Neutrophil (primary cell): ENCODE data around the gene TRPT1.

Experiments used
- H3K27ac ChIP-seq: fragments of 200-600 bp; sonication (generic); 2 replicates; pipeline ENCODE4 v1.5.1; 2016; ENCODE audit warnings: mild to moderate bottlenecking, moderate library complexity
- H3K27me3 ChIP-seq: fragments of 200-600 bp; sonication (generic); 2 replicates; pipeline ENCODE4 v1.6.0; 2016; ENCODE audit warnings: mild to moderate bottlenecking
- H3K36me3 ChIP-seq: fragments of 200-600 bp; sonication (generic); 2 replicates; pipeline ENCODE4 v1.5.1; 2017
- H3K4me1 ChIP-seq, 2 experiments: fragments of 200-600 bp in 1 of 2; sonication (generic) in 1 of 2; 1 replicate in 1 of 2; 2 replicates in 1 of 2; pipeline versions ENCODE4 v1.5.1 to v1.6.1; 2013 to 2016; ENCODE audit warnings: low read depth in 1 of 2, low read length in 1 of 2, mild to moderate bottlenecking in 1 of 2, moderate library complexity in 1 of 2; ENCODE audit not compliant: control insufficient read depth in 1 of 2, insufficient read depth in 1 of 2
- H3K4me3 ChIP-seq, 2 experiments: fragments of 200-600 bp in 1 of 2; sonication (generic) in 1 of 2; 1 replicate in 1 of 2; 2 replicates in 1 of 2; pipeline ENCODE4 v1.5.1; 2013 to 2016; ENCODE audit warnings: low read depth in 1 of 2, low read length in 1 of 2, mild to moderate bottlenecking in 1 of 2, moderate library complexity in 1 of 2
- H3K9me3 ChIP-seq: fragments of 200-600 bp; sonication (generic); 2 replicates; pipeline ENCODE4 v1.5.1; 2016
- TF ChIP-seq, protein P1 (sequence below): fragments of 200-600 bp; sonication (generic); IDR thresholded peaks from 2 replicates; pipeline ENCODE4 v1.5.1; 2016; ENCODE audit warnings: antibody characterized with exemption

TRPT1 gene

DNA sequence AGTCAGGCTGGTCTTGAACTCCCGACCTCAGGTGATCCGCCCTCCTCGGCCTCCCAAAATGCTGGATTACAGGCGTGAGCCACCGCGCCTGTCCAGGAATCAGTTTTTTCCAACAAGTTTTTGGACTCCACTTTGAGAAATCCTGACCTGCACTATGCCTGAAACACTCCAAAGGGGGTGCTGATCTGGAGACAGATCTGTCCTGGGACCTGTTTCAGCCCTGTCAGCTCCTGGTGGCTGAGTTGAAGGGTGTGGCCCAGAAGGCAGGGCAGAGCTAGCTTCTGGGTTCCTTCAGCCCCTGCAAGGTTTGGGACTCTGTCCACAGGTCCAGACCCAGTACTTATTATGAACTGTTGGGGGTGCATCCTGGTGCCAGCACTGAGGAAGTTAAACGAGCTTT is 5.6 kb upstream of the TRPT1 start:
- H3K27ac ChIP-seq: peak overlapping the region; percentile 97
- no peaks in the 10 kb centered on the region for H3K36me3 ChIP-seq
- peaks cover 24% of the 10 kb centered on the region for H3K27me3 ChIP-seq
- H3K9me3 ChIP-seq: no peaks in the 10 kb centered on the region
- peaks cover 57 to 62% of the 10 kb centered on the region in 2 experiments for H3K4me1 ChIP-seq
- H3K4me3 ChIP-seq: peak overlapping the region; percentile 77 to 96
- TF ChIP-seq, protein P1, sequence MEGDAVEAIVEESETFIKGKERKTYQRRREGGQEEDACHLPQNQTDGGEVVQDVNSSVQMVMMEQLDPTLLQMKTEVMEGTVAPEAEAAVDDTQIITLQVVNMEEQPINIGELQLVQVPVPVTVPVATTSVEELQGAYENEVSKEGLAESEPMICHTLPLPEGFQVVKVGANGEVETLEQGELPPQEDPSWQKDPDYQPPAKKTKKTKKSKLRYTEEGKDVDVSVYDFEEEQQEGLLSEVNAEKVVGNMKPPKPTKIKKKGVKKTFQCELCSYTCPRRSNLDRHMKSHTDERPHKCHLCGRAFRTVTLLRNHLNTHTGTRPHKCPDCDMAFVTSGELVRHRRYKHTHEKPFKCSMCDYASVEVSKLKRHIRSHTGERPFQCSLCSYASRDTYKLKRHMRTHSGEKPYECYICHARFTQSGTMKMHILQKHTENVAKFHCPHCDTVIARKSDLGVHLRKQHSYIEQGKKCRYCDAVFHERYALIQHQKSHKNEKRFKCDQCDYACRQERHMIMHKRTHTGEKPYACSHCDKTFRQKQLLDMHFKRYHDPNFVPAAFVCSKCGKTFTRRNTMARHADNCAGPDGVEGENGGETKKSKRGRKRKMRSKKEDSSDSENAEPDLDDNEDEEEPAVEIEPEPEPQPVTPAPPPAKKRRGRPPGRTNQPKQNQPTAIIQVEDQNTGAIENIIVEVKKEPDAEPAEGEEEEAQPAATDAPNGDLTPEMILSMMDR: no peak

DNA sequence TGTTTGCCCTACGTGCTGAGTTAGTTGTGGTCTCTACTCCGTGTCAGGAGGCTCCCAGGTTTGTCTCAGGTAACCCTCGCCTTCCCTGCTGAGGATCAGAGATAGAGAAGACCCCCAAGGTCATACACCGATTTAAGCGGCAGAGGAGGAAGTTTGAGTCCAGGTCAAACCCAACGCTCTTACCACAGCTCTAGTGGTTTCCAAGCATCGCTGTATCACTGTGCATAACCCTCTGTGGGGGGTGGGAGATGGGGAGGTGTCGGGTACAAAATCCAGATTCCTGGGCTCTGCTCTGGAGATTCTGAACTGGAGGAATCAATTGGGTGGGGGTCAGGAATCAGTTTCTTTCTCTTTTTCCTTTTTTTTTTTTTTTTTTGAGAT is 5.0 kb upstream of the TRPT1 start:
- Histone ChIP-seq H3K27me3 (peaks cover 24% of the 10 kb centered on the region), H3K9me3 (no peaks in the 10 kb centered on the region), H3K27ac (peak overlapping the region; percentile 97), H3K36me3 (no peaks in the 10 kb centered on the region), H3K4me3 (peak overlapping the region; percentile 77 to 96), H3K4me1 (peaks cover 59 to 64% of the 10 kb centered on the region in 2 experiments)
- TF ChIP-seq, protein P1: no peak

DNA sequence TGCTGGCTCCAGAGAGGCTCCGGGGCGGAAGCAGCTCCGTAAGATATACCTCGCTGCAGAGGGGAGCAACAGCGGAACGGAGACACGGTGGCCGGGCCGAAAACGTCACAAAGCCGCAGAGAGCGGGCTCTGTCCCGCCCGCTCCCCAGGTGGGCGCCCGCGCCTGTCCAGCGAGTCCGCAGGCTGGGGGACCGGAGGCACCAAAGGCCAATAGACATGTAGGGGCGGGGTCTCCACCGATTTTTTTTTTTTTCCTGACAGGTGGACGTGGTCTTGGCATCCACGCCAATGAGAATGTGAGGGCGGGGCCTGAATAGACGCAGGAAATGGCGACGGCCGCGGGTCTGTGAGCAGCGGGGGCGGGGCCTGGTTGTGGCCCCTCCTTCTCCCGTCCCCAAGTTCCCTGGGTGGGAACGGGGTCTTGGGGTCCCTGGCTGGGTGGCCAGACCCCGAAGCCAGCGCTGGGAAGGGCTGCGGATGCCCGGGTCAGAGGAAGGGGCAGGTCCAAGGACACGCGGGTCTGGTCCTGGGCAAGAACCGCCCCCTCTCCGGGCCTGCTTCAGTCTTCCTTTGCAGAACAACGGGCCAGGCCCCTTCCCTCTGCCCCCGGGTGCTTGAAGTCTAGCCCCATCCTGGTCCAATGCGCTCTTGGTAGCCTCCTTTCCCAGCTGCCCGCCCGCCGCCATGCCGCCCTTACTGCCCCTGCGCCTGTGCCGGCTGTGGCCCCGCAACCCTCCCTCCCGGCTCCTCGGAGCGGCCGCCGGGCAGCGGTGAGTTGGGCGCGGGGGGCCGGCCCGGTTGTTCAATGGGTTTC is 4.4 kb upstream of the TRPT1 start, which contains the start of gene DNAJC4:
TSS of gene DNAJC4 (plus strand) at position 378 of the 814 bp plus-strand sequence. CDS start at position 685, 307 bp downstream.
- Histone ChIP-seq H3K9me3 (no peaks in the 10 kb centered on the region), H3K27me3 (peaks cover 20% of the 10 kb centered on the region), H3K27ac (peak within 1 kb of the TSS; percentile 97), H3K4me1 (peaks cover 60 to 68% of the 10 kb centered on the region in 2 experiments), H3K36me3 (no peaks in the 10 kb centered on the region), H3K4me3 (peak within 1 kb of the TSS; percentile 77 to 96)
- TF ChIP-seq, protein P1: no peak

DNA sequence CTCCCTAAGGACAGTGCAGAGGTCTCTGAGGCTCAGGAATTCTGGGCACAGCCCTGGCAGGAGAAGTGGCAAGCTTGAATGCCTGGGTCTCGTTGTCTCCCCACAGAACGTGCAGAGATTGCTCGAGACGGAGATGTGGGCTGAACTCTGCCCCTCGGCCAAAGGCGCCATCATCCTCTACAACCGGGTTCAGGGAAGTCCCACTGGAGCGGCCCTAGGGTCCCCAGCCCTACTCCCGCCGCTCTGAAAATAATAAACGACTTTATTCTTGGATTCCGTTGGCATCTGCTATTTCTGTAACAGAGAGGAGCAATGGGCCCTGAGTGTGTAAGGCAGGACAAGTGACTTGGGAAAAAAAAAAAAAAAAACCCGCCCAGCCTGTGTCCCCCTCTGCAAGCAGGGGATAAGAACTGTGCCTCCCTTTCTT is 3.8 kb upstream of the TRPT1 start:
- peak overlapping the region; percentile 97 for H3K27ac ChIP-seq
- H3K9me3 ChIP-seq: no peaks in the 10 kb centered on the region
- peaks cover 14% of the 10 kb centered on the region for H3K27me3 ChIP-seq
- peaks cover under 1% of the 10 kb centered on the region for H3K36me3 ChIP-seq
- H3K4me1 ChIP-seq: peaks cover 61 to 68% of the 10 kb centered on the region in 2 experiments
- H3K4me3 ChIP-seq: peak overlapping the region; percentile 77 to 96
- TF ChIP-seq, protein P1: no peak

DNA sequence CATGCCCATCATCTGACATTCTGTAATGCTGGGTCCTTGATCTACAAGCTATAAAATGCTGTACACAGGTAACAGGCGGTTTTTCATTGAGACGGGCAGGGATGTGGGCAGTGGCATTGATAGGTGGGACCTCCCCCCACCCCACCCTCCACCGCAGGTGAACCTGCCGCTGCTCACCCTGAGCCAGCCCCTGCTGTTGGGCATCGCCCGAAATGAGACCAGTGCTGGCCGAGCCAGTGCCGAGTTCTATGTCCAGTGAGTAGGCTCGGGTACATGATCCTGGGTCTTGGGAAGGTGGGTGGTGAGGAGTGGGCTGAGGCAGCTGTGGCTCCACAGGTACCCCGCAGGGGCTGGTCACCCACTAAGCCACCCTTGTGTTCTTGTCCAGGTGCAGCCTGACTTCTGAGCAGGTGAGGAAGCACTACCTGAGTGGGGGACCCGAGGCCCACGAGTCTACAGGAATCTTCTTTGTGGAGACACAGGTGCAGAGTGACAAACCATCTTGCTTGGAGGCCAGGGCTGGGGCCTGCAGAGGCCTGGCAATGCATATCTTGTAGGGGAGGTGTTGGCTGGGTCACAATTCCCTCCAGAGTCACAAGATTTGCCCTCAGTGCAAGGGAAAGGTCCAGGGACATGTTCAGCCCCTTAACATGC is 3.2 kb upstream of the TRPT1 start:
- peak overlapping the region; percentile 97 for H3K27ac ChIP-seq
- H3K36me3 ChIP-seq: peaks cover 6% of the 10 kb centered on the region
- TF ChIP-seq, protein P1: no peak
- peaks cover 63 to 67% of the 10 kb centered on the region in 2 experiments for H3K4me1 ChIP-seq
- H3K4me3 ChIP-seq: peak overlapping the region in 1 of 2 experiments; percentile 96
- no peaks in the 10 kb centered on the region for H3K9me3 ChIP-seq
- H3K27me3 ChIP-seq: peaks cover 11% of the 10 kb centered on the region
